Activated naive CD8-positive, alpha-beta T cell (primary cell): ENCODE results near the gene PDGFRB.

Experiments
- H3K27ac Mint-ChIP-seq: one replicate; pipeline ENCODE4 v1.8.0; 2021; ENCODE audit warnings: mixed read lengths
- H3K27me3 Mint-ChIP-seq: one replicate; pipeline ENCODE4 v1.8.0; 2021; ENCODE audit warnings: mixed read lengths
- H3K36me3 Mint-ChIP-seq: one replicate; pipeline ENCODE4 v1.8.0; 2021; ENCODE audit warnings: mixed read lengths
- H3K4me1 Mint-ChIP-seq: one replicate; pipeline ENCODE4 v1.8.0; 2021; ENCODE audit warnings: low read depth, mixed read lengths
- H3K4me3 Mint-ChIP-seq: one replicate; pipeline ENCODE4 v1.8.0; 2021; ENCODE audit warnings: mild to moderate bottlenecking, mixed read lengths
- H3K9me3 Mint-ChIP-seq: one replicate; pipeline ENCODE4 v1.8.0; 2021; ENCODE audit warnings: low read depth, mixed read lengths

The PDGFRB gene

DNA sequence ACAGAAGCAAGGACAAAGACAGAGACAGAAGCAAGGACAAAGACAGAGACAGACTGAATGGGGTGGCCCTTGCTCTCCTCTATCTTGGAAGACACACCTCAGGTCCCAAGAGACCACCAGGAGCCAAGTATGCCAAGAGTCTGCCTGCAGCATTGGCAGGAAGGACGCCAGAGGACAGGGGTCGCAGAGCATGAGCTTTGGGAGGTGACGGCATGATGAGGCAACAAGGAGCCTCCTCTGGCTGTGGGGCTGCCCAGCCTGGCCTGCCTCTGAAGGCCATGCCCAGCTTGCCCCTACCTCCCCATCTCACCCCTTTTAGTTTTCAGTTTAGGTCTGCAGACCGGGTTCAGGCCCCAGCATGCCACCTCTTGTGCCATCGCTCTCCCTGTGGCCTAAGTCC, 17.6 kb downstream of the PDGFRB start:
- no peaks in the 10 kb centered on the region for H3K27me3 Mint-ChIP-seq
- H3K4me1 Mint-ChIP-seq: no peaks in the 10 kb centered on the region
- no peaks in the 10 kb centered on the region for H3K9me3 Mint-ChIP-seq
- H3K36me3 Mint-ChIP-seq: no peaks in the 10 kb centered on the region
- H3K4me3 Mint-ChIP-seq: no peak overlapping the region
- no peak overlapping the region for H3K27ac Mint-ChIP-seq

DNA sequence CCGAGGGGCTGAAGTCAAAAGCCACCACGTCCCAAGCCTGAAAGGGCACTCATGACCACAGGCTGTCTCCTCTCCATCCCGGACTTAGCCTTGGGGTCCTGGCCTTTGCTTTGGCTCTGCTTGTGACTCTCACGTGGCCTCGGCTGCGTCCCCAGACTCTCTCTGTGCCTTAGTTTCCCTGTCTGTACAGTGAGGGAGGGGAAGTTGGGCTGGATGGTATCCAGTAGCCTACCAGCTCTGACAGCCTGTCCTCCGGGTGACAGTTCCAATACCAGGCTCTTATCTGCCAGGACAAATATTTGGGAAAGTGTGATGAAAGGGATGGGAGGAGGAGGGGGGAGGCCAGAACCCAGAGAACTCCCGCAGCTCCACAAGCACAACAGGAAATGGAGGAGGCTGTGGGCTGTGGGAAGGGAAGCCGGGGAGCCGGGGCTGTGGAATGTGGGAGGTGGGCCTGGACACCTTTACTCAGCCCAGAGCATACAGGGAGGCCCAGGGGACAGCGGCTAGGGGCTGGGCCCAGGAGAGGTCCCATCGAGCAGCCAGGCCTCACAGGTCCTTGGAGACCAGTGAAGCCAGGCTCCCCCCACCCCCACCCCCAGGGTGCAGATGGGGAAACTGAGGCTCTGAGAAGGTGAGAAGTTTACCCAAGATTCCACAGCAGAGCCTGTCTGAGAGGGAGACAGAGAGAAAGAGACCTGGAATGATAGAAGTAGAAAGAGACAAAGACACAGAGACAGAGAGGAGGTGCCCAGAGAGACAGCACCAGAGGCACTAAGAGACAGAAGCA, 18.3 kb downstream of the PDGFRB start:
- Mint-ChIP-seq H3K4me3 (no peak overlapping the region), H3K36me3 (no peaks in the 10 kb centered on the region), H3K4me1 (no peaks in the 10 kb centered on the region), H3K27me3 (no peaks in the 10 kb centered on the region), H3K9me3 (no peaks in the 10 kb centered on the region), H3K27ac (no peak overlapping the region)

DNA sequence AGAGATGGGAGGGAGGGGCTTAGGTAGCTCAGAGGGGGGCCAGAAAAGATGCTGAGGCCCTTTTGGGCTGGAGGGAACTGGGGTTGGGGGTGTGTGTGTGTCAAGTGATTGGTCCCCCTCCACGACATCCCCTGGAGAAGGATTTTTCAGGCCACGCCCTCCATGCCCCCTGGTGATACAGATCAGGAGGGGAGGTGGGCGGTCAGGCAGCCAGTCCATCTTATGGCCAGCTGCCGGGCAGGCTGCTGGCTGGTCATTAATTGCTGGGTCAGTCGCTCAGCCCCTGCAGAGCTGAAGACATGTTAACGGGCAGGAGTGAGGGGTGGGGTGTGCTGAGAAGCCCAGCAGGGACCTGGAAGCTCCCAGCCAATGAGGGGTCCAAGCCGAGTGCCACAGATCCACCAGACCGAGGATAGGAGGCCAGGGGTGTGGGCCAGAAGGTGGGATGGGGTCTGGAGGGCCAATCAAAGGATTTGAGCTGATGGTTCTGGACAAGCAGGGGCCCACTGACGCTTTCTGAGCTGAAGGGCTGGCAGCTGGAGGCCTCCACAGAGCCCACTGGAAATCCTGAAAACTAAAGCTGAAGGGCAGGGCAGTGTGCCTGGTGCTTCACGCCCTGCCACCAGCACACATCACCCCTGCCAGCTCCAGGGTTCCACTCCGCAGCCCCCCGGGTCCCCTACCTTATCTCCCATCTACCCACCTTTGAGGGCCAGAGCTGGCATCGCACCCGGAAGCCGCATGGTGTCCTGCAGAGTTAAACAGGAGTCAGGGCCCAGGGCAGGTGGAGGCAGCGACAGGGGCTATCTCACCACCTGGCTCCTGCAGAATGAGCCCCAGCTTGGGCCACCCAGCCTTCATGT, 19.1 kb downstream of the PDGFRB start:
- Mint-ChIP-seq H3K27ac (no peak overlapping the region), H3K4me1 (no peaks in the 10 kb centered on the region), H3K36me3 (no peaks in the 10 kb centered on the region), H3K27me3 (no peaks in the 10 kb centered on the region), H3K9me3 (no peaks in the 10 kb centered on the region), H3K4me3 (no peak overlapping the region)

DNA sequence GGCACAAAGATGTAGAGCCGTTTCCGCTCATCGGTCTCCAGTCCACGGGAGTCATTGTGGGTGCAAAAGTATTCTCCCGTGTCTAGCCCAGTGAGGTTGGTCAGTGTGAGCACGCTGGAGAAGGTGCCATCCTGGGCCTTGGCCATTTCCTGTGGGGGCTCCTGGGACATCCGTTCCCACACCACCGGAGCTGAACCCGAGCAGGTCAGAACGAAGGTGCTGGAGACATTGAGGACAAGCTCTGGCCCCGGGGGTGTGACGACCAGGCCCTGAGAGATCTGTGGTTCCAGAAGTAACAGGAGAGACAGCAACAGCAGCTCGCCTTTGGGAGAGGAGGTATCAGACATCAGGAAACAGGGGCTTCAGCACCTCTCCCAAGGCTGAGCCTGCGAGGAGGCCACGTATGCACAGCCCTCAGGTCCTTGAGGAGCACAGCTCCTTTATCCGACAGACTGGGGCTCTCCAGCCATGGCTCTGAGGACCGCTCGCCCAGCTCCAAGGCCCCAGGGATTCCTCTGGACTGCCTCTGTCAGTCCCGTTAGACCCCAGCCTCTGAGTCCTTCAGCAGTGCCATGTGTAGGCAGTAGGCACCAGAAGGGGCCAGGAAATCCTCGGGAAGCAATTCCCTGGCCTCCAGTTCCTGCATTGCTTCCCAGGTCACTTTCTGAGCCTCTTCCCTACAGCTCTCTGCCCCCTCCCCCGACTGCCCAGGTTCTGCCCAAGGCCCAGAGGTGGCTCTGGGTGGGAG, 19.9 kb downstream of the PDGFRB start:
- no peaks in the 10 kb centered on the region for H3K4me1 Mint-ChIP-seq
- no peaks in the 10 kb centered on the region for H3K9me3 Mint-ChIP-seq
- no peak overlapping the region for H3K27ac Mint-ChIP-seq
- no peak overlapping the region for H3K4me3 Mint-ChIP-seq
- H3K27me3 Mint-ChIP-seq: no peaks in the 10 kb centered on the region
- H3K36me3 Mint-ChIP-seq: no peaks in the 10 kb centered on the region

GRCh38 chr5:150134198-150134588, 21.5 kb downstream of the PDGFRB start:
- Mint-ChIP-seq H3K27ac (no peak overlapping the region), H3K36me3 (no peaks in the 10 kb centered on the region), H3K27me3 (no peaks in the 10 kb centered on the region), H3K9me3 (no peaks in the 10 kb centered on the region), H3K4me3 (no peak overlapping the region), H3K4me1 (no peaks in the 10 kb centered on the region)

DNA sequence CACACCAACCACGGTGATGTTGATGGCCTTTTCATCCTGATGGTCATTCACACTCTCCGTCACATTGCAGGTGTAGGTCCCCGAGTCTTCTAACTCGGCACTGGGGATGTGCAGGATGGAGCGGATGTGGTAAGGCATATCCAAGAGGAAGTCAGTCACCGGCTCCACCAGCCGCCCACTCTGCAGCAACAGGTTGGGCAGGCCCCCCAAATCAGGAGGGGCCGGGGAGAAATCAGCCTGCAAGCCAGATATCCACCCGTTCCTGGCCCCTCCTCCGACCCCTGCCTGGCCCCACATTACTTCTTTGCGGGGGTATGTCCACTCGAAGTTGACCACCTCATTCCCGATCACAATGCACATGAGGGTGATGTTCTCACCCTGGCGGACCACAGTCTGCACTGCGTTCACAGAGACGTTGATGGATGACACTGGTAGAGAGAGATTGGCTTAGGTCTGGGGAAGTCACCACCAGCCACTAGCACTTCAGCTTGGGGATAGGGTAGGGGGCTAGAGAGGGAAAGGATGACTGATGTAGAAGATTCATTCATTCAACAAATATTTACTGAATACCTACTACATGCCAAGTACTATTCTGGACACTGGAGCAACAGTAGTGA, 22.0 kb downstream of the PDGFRB start:
- no peaks in the 10 kb centered on the region for H3K27me3 Mint-ChIP-seq
- H3K4me3 Mint-ChIP-seq: no peak overlapping the region
- no peaks in the 10 kb centered on the region for H3K4me1 Mint-ChIP-seq
- H3K27ac Mint-ChIP-seq: no peak overlapping the region
- no peaks in the 10 kb centered on the region for H3K36me3 Mint-ChIP-seq
- H3K9me3 Mint-ChIP-seq: no peaks in the 10 kb centered on the region

DNA sequence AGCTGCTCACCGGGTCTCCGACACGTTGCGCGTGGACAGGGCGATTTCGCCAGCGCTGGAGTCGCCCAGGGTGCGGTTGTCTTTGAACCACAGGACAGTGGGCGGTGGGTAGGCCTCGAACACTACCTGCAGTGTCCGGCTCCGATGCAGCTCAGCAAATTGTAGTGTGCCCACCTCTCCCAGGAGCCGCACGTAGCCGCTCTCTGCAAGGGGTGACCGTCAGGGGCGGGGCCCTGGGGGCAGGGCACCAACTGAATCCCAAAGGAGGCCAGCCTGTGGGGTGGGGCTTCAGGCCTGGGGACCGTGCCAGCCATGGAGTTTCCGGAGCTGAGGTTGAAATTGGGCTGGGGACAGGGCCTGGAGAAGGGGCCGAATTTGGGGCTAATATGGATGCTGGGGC, 22.9 kb downstream of the PDGFRB start:
- H3K4me3 Mint-ChIP-seq: no peak overlapping the region
- H3K36me3 Mint-ChIP-seq: no peaks in the 10 kb centered on the region
- no peak overlapping the region for H3K27ac Mint-ChIP-seq
- no peaks in the 10 kb centered on the region for H3K27me3 Mint-ChIP-seq
- H3K4me1 Mint-ChIP-seq: no peaks in the 10 kb centered on the region
- H3K9me3 Mint-ChIP-seq: no peaks in the 10 kb centered on the region

DNA sequence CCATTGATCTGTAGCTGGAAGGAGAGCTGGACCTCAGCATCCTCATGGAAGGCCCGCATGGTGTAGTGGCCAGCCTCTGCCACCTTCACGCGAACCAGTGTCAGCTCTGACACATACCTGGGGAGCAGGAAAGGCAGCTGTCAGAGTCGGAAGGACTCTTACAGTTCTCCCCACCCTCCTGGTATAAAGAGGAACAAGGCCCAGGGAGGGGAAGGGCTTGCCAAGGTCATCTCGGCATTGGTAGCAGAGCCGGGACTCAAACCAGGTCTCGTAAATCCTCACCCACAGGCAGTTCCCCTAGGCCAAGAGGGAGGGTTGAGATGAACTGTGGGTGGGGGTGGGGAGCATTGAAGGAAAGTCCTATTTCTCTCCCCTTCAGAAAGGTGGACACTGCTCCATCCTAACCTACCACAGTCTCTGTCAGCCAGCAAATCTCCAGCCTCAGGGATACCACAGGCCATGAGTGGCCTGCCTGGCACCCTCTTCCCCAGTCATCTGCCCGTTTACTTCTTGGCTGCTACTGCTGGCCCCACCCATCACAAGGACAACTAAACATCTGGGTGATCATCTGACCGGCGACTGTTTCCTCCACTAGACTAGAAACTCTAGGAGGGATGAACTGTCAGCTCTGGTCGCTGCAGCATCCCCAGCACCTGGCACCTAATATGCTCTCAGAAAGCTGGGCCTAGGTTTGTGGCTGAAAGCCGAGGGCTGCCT, 23.5 kb downstream of the PDGFRB start:
- Mint-ChIP-seq H3K9me3 (no peaks in the 10 kb centered on the region), H3K36me3 (no peaks in the 10 kb centered on the region), H3K27me3 (no peaks in the 10 kb centered on the region), H3K4me3 (no peak overlapping the region), H3K27ac (no peak overlapping the region), H3K4me1 (no peaks in the 10 kb centered on the region)

GRCh38 chr5:150131461-150131860, 24.2 kb downstream of the PDGFRB start:
- Mint-ChIP-seq H3K9me3 (no peaks in the 10 kb centered on the region), H3K4me1 (no peaks in the 10 kb centered on the region), H3K36me3 (no peaks in the 10 kb centered on the region), H3K4me3 (no peak overlapping the region), H3K27me3 (no peaks in the 10 kb centered on the region), H3K27ac (no peak overlapping the region)

DNA sequence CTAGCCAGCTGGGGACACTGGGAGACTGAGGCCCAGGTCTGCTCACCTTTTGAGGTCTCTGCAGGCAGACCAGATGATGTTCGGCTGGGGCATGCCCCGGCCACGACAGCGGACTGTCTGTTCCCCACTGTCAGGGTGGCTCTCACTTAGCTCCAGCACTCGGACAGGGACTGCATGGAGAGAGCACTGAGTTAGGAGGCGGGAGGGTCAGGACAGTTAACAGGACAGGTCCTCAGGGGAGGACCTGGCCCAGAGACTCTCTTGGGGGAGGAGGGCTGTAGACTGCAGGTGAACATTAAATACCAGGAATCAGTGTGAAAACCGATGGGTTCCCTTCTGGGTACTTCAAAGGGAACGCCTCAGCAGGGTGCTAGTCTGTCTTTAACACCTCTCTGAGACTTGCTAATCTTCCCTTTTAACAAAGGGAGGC, 25.1 kb downstream of the PDGFRB start:
- Mint-ChIP-seq H3K27me3 (no peaks in the 10 kb centered on the region), H3K9me3 (no peaks in the 10 kb centered on the region), H3K36me3 (no peaks in the 10 kb centered on the region), H3K4me1 (no peaks in the 10 kb centered on the region), H3K27ac (no peak overlapping the region), H3K4me3 (no peak overlapping the region)

DNA sequence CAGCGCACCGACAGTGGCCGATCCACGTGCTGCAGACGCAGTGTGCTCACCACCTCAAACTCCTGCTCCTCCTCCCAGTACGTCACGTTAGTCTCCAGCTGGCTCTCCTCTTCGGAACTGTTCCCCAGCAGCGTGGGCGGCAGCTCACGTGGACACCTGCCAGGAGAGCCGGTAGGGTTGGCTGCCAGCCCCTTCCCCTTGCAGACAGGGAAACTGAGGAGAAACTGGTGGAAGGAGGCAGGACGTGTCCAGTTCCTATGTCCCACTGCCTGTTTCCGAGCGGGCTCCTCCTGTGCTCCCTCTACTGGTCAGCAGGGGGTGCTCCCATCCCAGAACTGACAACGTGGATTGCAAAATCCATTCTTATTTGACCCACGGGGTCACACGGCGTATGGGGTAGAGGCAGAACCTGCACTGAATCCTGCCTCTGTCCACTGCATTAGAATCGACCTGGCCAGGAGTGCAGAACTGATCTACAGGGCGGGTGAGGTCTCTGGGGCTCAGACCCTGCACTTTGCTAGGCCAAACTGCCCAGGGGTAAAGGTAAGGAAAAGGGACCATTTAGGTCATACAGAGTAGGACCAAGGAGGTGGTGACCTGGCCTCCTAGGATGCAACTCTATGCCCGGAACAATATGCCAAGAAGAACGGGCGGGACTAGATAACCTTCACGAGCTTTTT, 25.7 kb downstream of the PDGFRB start:
- no peak overlapping the region for H3K27ac Mint-ChIP-seq
- H3K4me3 Mint-ChIP-seq: no peak overlapping the region
- no peaks in the 10 kb centered on the region for H3K36me3 Mint-ChIP-seq
- no peaks in the 10 kb centered on the region for H3K27me3 Mint-ChIP-seq
- H3K4me1 Mint-ChIP-seq: no peaks in the 10 kb centered on the region
- H3K9me3 Mint-ChIP-seq: no peaks in the 10 kb centered on the region

- H3K4me1 Mint-ChIP-seq: no peaks in the 10 kb centered on the region
- no peaks in the 10 kb centered on the region for H3K9me3 Mint-ChIP-seq
- no peak overlapping the region for H3K4me3 Mint-ChIP-seq
- no peaks in the 10 kb centered on the region for H3K27me3 Mint-ChIP-seq
- no peak overlapping the region for H3K27ac Mint-ChIP-seq
- no peaks in the 10 kb centered on the region for H3K36me3 Mint-ChIP-seq
Observed at GRCh38 chr5:150129454-150129812, 26.2 kb downstream of the PDGFRB start.

DNA sequence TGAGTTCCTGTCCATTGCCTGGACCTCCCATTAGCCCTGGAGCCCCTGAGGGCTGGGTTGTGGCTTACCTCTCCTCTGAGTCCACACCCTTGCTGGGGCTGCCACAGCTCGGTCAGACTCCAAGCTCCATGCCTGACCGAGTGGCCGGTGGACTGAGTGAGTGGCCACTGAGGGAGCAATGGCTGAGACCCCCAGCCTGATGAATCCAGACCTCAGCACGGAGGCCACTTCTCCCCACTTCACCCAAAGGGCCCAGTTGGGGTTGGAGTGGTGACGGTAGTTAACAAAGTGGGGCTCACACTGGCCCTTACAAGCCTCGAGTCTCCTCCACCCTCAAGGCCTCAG, 28.8 kb downstream of the PDGFRB start:
- H3K36me3 Mint-ChIP-seq: no peaks in the 10 kb centered on the region
- no peaks in the 10 kb centered on the region for H3K27me3 Mint-ChIP-seq
- H3K4me3 Mint-ChIP-seq: no peak overlapping the region
- no peaks in the 10 kb centered on the region for H3K4me1 Mint-ChIP-seq
- H3K9me3 Mint-ChIP-seq: no peaks in the 10 kb centered on the region
- H3K27ac Mint-ChIP-seq: no peak overlapping the region
